GM12891 (cell line): ENCODE data around the gene NBEA.

Experiments used
- PAX5 ChIP-seq: IDR thresholded peaks from 2 replicates; pipeline ENCODE4 v1.6.1; 2011; ENCODE audit warnings: low read length, moderate library complexity, mild to moderate bottlenecking; ENCODE audit not compliant: insufficient read depth, severe bottlenecking
- POLR2A ChIP-seq: IDR thresholded peaks from 2 replicates; pipeline ENCODE4 v1.6.1; 2011; ENCODE audit warnings: low read depth, low read length, control low read depth
- POLR2AphosphoS5 ChIP-seq: IDR thresholded peaks from 2 replicates; pipeline ENCODE4 v1.6.1; 2011; ENCODE audit warnings: low read depth, low read length, control low read depth
- SPI1 ChIP-seq: IDR thresholded peaks from 2 replicates; pipeline ENCODE4 v1.6.1; 2011; ENCODE audit warnings: low read depth, low read length, control low read depth
- TAF1 ChIP-seq: IDR thresholded peaks from 2 replicates; pipeline ENCODE4 v1.6.1; 2011; ENCODE audit warnings: low read depth, low read length, control low read depth

DNA sequence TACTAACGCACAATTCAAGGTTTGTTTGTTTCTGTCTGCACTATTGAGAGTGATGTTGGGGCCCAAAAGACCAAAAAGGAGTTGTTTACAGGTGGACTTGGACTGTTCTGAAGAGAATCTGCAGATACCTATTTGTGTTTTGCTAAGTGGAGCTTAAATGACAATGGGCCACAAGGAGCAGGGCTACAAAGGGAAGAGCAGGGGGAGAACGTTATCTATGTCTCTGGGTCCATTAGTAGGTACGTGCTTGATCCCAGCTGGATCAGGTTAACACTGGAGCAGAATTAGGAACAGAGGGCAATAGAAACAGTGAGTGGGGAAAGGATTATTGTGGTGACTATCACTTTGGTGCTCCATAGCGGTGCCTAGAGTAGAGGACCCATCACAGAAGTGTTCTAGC lies 22.5 kb downstream of the NBEA start:
- TF ChIP-seq POLR2AphosphoS5 (no peak), TAF1 (no peak), POLR2A (no peak), SPI1 (no peak), PAX5 (no peak)
